Stimulated activated naive CD4-positive, alpha-beta T cell treated with Interleukin-2 at 50 U/mL for 16 hours (primary cell): Measurements from ENCODE around the gene TSPAN32.

Experiments
- DNase-seq: peaks from one replicate; lab custom pipeline; 2025; lab: John Stamatoyannopoulos, UW

The TSPAN32 gene, protein sequence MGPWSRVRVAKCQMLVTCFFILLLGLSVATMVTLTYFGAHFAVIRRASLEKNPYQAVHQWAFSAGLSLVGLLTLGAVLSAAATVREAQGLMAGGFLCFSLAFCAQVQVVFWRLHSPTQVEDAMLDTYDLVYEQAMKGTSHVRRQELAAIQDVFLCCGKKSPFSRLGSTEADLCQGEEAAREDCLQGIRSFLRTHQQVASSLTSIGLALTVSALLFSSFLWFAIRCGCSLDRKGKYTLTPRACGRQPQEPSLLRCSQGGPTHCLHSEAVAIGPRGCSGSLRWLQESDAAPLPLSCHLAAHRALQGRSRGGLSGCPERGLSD

DNA sequence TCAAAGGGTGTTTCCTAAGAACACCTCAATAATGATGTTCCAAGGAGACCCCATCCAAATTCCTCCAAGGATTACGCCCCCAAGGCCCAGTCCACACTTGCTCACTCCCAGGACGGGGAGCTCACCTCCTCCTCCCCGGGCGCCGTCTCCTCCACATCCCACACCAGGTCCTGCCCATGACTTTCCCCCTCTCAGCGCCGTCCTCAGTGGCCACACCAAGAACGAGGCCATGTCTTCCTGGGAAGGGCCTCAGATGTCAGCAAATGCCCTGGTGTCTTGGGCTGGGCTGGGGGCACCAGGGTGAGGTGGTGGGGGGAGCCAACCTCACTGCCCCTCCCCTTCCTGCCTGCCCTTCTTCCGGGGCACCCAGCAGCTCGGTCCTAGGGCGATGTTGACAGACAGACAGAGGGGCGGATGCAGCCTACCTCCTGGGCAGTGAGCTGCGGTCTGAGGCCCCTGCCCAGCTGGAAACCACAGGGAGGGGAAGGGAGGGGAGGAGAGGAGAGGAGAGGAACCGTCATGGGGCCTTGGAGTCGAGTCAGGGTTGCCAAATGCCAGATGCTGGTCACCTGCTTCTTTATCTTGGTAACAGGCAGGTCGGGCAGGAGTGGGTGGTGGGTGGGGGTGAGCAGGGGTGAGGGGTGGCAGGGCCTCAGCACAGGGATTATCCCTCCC, at the start of gene TSPAN32, which contains the start of gene C11orf21:
Gene TSPAN32, plus strand, starts transcription at position 383 of the 675 bp plus-strand sequence. Its CDS starts 137 bp downstream, at position 520.
Gene C11orf21, minus strand, starts transcription at position 288 of the 675 bp plus-strand sequence. Its CDS starts 110 bp downstream, at position 178.
- peak; percentile 37 for DNase-seq

DNA sequence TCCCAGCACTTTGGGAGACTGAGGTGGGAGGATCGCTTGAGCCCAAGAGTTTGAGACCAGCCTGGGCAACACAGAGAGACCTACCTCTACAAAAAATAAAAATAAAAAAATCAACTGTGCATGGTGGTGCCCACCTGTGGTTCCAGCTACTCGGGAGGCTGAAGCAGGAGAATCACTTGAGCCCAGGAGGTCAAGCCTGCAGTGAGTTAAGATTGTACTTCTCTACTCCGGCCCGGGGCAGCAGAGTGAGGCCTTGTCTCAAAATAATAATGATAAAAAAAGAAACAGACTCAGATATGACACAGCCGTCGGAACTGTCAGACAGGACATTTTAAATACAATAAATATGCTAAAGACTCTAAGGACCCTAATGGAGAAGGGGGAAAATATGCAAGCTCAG, 49.8 kb upstream of the TSPAN32 start:
- DNase-seq, result no peak

DNA sequence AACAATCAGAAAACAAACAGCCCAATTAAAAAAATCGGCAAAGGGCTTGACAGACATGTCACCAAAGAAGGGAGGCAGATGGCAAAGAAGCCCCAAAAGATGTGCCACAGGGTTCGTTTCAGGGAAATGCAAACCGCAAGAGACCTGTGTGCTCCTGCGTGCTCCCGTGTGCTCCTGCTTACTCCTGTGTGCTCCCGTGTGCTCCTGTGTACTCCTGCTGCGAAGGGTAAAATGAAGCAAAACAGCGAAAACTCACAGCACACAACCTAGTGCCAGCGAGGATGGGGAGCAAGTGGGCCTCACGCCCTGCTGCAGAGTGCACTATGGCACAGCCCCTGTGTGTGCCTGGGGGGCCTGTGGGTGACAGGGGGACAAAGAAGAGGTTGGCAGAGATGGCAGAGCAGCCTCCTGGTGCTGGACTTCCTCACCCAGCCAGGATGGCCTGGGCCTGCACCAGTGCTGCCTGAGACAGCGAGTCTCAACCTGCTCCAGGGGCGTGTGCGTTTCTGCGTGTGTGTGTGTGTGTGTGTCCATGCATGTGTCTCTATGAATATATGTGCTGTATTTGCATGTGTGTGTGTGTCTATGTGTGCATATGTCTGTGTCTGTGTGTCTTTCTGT, 45.4 kb upstream of the TSPAN32 start:
- DNase-seq, result no peak

DNA sequence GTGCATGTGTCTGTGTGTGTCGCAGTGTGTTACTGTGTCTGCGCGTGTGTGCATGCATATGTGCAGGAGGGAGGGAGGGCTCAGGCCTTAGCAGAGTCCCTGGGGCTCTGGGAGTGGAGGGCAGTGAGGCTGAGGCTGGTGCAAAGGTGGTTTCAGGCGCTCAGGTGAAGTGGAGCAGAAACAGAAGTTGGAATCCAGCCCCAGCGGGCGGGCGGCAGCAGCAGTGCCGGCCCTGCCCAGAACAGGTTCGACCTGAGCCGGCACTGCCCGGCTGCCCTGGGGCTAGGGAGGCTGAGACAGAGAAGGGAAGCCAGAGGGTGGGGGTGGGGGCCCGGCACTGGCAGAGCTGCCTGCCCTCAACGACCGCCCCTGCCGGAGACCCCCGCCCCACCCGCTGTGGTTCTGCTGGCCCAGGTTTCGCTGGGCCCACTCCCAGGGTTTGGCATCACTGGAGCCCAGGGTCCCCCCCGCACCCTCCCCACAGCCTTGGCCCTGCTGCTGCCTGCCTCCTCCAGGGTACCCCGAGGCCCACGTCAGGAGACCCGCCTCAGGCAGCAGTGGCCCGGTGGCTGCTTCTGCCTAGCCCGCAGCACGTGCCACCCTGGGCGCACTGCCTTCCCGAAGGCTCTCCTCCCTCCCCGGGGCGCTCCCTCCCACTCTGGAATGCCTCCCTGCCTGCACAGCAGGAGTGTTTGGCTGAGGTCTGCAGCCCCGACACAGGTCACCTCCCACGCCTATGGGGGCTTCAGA, 44.7 kb upstream of the TSPAN32 start:
- no peak for DNase-seq

DNA sequence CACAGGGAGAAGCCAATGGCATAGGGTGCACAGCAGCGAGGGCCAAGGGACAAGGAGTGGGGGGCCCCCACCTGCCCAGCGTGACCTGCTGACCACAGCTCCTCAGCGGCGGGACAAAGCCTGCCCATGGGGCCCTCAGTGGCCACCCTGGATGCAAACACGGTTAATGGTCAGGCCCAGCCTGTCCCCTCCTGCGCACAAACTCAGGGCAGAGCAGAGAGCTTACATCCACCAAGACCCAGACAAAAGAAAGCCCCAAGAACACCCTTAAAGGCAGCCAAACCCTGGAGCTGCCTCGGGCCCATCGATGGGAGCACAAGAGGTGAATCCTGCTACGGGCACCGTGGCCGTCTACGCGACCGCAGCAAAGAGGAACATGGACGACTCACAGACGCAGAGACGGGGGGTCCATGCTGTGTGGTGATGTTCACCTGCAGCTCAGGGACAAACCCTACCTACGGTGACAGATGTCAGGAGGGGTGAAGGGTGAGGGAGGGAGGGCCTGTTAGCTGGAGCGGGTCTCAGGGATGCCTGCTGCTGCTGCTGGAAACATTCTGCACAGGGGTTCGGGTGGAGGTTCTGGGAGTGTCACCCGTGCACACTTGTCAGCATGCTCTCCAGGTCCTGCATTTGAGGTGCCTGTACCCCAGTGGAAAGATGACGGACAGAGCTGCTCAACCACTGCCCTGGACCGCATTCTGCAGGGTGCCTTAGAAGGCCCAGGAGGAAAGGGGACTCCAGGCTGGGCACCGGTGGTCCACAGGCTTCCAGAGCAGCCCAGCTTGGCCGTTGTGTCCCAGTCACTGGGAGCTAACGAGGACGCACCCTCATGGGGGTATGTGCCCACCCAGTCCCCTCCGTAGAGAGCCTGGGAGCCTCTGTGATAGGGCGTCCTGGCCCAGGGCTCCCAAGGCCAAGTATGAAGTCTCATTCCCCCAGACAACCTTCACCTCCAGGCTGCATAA, 43.0 kb upstream of the TSPAN32 start:
- no peak for DNase-seq

DNA sequence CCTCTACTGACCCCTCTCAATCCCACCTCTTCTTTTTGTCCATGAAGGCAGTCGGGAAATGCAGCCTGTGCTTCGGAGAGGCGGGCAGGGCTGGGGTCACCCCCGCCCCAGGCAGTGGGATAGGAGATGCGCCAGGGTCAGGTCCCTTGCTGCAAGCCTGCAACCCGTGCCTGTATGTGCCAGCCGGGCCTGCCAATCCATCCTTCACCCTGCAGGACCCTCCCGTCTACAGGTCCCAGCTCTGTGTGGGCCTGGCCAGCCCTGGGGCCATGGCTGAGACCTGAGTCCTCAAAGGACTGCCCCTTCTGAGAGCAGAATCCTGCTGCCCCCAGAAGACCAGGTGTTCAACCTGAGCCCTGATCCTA, 42.4 kb upstream of the TSPAN32 start:
- DNase-seq, result no peak

DNA sequence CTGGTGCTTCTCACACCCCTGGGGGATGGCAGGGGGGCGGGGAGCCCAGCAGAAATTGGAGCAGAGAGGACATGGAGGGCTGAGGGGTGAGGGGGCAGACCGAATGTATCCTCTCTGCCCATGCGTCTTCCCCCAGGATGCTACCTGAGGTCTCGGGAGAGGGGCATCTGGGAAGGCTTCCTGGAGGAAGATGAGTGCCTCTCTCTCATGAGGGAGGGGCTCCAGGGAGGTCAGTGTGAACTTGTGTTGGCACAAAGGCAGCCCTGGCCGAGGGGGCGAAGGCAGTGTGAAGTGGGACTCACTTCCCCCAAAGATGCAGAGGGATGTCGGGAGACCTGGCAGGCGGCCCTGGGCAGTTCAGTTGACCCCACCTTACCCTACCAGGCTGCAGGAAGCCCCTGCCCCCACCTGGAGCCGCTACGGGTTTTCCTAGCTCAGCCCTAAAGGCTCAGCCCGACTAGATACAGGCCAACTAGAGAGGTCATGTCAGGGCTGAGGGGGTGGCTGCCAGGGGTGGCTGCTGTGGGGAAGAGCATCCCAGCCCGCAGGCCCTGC, 41.8 kb upstream of the TSPAN32 start:
- no peak for DNase-seq

DNA sequence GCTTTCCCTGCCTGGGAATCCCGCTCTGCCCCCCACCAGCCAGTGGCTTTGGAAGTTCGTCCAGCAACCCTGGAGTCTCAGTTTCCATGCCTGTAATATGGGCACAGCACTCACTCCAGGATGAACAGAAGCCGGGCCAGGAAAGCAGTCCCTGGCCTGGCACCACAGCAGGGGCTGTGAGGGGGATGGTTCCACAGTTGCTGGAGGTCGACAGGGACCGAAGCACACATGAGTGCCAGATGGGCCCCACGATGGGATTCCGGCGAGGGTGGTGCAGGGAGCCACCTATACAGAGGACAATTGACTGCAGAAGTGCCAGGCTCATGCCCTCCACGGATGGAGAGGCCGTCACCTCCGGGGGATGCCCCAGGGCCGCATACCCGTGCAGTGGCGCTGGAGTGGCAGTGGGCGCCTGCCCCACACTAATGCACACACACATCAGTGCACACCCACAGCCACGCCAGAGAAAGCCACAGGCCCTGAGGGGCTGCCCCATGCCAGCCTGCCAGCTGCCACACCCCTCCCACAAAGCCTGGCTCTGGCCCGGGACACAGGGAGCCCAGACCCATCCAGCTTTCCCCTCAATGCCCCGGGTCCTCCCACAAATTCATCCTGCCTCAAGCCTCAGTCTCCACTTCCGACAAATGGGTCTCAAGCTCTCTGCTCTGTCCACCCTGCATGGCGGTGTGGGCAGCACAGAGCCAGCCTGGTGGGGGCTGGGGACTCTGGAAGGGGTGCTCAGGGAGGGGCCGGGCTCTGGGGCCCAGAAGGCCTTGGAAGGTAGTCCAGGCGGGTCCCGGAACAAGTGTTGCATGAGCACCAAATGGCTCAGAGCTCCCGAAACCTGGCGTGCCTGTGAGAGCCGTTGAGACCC, 41.1 kb upstream of the TSPAN32 start:
- DNase-seq, result no peak

DNA sequence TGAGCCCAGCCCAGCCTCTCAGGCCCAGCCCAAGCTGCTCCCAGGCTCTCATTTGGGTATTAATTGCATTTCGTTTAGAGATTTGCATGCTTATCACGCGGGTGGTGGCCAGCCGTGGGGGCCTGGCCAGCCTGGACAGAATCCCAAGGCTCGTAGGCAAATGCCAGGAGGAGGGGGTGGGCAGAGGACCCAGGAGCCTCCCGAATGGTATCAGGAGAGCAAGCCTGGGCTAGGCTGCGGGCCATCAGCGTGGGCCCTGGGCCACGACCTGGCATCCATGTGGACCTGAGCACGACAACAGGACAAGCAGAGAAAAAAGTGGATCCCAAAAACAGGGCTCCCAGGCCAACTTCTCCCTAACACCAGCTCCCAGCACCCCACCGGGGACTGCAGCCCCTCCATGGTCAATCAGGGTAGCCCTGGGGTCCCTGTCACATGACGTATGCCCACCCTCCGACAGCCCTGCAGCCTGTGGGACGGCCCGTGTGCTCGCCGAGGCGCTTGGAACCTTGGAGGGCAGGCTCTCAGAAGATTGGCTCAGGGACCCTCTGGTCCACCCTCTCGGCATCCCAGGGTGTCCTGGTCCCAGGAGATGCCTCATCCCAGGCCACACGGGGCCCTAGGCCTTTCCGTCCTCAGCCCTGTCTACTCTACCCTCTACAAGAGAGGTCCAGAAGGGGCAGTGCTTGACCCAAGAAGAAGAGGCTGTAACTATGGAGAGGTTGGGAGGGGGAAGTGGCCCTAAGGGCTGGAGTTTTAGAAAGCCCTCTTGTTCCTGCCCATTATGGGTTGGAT, 40.2 kb upstream of the TSPAN32 start:
- no peak for DNase-seq

DNA sequence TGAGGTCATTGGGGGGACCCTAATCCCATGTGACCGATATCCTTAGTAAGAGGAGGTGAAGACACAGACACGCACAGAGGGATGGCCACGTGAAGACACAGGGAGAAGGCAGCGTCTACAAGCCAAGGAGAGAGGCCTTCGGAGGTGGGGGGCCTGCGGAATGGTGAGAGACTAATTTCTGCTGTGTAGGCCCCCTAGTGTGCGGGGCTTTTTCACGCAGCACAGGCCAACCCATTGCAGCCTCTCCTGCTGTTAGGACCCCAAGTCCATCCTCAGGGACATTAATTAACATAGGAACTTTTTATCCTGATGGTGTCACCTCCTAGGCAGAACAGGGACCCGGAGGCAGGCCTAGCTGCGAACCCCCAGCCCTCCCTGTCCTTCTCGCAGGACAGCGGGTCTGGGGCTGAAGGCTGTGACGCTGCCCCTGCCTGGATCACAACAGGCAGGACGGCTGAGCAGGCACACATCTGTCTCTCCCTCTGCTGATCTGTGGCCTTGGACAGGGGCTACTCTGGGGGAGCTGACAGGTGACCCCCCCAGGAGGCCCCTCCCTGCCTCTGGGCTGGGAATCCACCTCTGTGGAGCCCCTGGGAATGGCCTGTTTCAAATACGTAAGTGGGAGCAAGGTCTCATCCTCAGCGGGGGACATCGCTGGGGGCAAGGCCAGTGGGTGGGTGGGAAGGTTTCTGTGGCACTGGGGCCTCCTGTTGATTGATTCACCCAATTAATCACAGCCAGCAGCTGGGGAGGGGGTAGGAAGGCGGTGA, 39.3 kb upstream of the TSPAN32 start:
- no peak for DNase-seq

DNA sequence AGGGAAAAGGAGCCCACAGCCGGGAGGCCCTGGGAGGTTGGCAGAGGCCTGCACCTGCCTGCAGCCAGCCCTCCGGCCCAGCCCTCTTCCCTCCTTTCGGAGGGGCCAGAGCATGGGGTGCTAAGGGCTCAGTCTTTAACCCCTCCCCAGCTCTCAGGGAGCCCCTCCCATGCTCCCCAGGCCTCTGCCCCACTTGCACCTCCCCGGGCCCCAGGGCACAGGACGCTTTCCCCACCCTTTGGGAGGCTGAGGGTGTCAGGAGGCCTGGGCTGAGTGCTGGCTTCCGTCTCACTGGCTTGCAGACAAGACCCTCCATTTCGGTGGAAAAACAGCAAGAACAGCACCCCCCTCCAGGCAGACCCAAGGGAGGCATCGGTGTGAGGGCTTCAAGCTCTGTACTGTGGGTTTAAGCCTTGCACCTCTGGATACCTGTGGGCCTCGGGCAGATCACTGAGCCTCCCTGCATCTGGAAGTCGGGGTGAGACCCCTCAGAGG, 38.7 kb upstream of the TSPAN32 start:
- no peak for DNase-seq

DNA sequence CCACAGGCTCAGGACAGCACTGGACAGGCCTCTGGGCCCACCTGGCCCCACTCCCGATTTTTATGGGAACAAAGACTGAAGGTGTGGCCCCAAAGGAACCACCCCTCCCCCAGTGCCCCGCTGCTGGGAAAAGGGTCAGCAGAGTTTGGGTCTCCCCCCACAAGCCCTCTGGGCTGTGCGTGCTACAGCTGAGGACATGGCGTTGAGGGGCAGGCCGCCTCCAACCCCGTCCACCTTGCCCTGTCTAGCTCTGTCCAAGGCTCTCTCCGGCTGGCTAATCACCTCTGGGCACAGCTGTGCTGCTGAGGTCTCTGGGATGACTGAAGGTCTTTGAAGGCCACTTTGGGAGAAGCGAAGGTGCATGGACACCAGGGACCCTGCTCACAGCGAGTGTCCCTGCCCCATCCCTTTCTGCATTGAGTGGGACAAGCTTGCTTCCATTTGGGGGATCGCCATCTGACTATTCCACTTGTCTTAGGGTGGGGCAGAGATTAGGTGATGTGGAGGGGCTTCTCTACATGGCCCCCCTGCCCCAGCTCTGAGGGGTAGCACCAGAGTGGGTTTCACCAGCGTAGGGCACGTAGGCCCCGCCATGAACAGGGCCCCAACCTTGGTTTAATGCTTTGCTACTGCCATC, 38.0 kb upstream of the TSPAN32 start:
- DNase-seq, result no peak

DNA sequence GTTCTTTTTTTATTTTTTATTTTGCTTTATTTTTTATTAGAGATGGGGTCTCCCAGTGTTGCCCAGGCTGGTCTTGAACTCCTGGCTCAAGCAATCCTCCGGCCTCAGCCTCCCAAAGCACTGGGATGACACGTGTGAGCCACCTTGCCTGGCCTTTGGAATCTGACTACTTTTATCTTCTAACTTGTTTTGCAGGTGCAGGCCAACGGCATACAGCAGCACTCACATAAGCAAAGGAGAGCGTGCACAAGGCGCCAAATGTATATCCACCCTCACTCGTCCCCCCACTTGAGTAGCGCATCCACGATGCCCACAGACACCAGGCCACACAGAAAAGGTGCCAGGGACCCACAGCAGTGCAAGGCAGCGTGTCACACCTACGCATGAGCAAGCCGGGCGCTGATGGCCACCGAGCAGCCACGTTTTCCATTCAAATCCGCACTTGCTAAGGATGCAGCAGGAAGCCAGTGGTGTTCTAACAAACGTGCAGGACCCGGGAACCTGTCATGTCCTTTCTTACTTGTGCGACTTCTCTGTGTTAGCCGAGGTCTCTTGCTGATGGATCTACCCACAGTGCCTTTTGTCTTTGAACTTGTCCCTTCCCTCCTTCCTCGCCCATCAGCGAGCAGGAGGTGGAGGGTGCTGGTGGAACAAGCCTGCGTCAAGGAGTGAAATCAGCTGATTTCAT, 37.3 kb upstream of the TSPAN32 start:
- no peak for DNase-seq

DNA sequence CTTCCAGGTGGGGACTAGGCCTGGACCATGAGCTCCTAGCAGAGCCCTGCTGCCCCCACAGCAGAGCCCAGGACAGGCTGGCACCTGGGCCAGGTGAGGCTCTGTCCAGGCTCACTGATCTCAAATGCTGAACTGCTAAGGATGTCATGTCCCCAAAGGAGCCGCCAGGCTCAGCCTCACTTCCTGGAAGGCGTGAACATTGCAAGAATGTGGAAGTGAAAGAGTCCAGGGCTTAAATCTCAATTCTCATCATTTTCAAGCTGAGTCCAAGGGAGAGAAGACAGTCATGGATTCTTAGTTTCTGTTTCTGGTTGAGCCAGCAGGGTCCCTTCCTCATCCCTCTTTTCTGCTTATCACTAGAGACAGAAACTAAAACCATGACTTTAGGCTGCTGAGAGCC, 36.4 kb upstream of the TSPAN32 start:
- no peak for DNase-seq

DNA sequence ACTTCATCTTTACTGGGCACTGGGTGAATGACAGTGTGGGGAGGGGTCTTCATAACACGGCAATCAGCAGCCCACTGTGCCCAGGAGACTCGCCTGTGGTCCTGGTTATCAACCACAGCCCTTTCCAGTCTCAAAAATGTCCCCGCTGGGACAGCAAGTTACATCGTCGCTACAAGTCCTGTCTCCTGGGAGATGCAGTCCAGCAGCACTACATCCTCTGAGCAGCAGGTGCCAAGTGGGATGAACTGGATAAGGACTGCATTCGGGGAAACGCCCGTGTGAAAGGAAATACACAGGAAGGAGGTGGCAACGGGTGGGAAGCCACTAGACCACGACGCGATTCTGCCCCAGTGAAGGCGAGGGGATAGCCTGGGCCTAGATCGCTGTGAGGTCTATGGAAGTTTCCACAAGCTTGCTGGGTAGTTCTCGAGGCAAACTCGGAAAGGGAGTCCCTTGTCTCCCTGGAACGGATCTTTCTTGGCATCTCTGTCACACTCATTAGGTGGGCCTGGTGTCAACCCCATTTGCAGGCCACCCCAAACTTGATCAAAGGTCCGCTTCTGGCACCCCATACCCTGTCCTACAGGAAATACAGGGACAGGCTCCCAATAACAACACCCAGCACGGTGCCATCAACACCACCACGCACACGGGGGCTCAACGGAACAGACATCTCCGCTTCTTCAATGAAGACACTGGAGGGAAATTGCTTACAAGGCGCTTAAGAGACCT, 35.8 kb upstream of the TSPAN32 start:
- DNase-seq, result no peak

DNA sequence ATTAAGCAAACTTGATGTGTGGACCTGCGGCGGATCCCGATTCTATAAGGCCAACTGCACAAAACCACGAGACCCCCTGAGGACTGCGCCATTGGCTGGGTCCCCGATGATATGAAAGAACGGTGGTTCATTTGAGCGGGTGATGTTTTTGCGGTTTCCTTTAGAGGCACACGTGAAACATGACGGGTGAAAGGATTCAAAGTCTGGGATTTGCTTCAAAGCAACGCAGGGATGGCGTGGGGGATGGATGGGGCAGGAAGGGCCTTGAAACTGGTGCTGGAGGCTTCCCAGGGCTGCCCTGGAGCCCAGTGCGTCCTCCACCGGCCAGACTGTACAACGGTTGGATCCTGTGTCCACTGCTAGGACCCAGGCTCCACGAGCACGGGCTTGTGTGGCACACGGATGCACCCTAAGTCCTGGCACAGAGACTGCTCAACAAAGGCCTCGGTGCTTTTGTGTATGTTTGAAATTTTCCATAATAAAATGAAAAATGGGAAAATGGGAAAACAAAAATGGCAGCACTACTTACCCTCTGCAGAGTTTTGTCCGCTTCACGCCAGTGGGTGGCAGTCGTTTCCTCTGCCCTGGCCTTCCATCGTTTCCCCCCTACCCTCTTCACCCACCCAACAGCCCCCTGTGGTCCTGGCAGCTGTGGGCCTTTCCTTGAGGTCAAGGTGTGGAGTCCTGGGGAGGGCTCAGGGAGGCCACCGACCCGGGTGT, 35.1 kb upstream of the TSPAN32 start:
- no peak for DNase-seq
